Measurements from ENCODE around the gene SELENOS. TPM values are rescaled to one million over a fixed set of nuclear protein-coding genes. Genes with fewer than 3 reads are reported as not detected.

The SELENOS gene
- total and polyA plus RNA-seq, 9 of the 15 experiments (the other 6 are each of a cell fraction or from before 2014, with no cell fraction given) = 24.9 to 57.4 (median 47.9) TPM

- TF ChIP-seq SIN3A (IDR thresholded peaks at IDR 0.05; ENCODE audit: borderline replicate concordance in 2 of 2, control insufficient read depth in 1 of 2, low read depth in 2 of 2, low read length in 2 of 2) (no peak), PHB2 (IDR thresholded peaks at IDR 0.05; ENCODE audit: low read depth) (no peak)
Measured at GRCh38 chr15:101323793-101324523, 46.7 kb upstream of the SELENOS start (continued).

- H4K20me1 ChIP-seq (replicated peaks; ENCODE audit: control insufficient read depth, insufficient read depth, low read length) = no peaks in the 10 kb centered on the region
- WGBS (ENCODE audit: insufficient coverage, low coverage, missing lambda C conversion rate) = 43% methylated on average over 17 of the region's 17 CpGs
- DNase-seq (ENCODE audit: extremely low read depth in 1 of 4, low spot score in 3 of 4) (no peak), FAIRE-seq (no peak), ATAC-seq (no peak)
- H3K4me2 ChIP-seq (ENCODE audit: insufficient read depth, low read length) = no peak overlapping the region
- H3K4me3 ChIP-seq = no peak overlapping the region
- H3K9ac ChIP-seq (ENCODE audit: insufficient read depth in 1 of 2, low read depth in 2 of 2, low read length in 2 of 2) = no peak overlapping the region
- no peaks in the 10 kb centered on the region for H3K4me1 ChIP-seq (replicated peaks in 1 of 2; ENCODE audit: control insufficient read depth in 2 of 2, insufficient read depth in 2 of 2, low read length in 2 of 2)
- intact Hi-C loops (cut with micrococcal nuclease) (no loop called here), in situ Hi-C loops (cut with MboI) (no loop called here)
- H2AFZ ChIP-seq (ENCODE audit: low read depth, low read length) = no peak overlapping the region
- BruUV-seq (replicated peaks) = no TSS peak
- no peak overlapping the region for H3K27ac ChIP-seq (ENCODE audit: extremely low read depth, low read depth, low read length)
- H3K9me3 ChIP-seq (replicated peaks; ENCODE audit: control insufficient read depth, insufficient read depth, low read depth, low read length) = no peaks in the 10 kb centered on the region
- ChIA-PET POLR2A (interaction anchor here (1.3 kb wide), 1 partner anchor 8 kb away, joined by 3 read pairs; no protein-coding TSS in a partner anchor), CTCF (ENCODE audit: low intra/inter-chr PET ratio) (no interaction called here)
- no peaks in the 10 kb centered on the region for H3K9me1 ChIP-seq (ENCODE audit: control insufficient read depth, insufficient read depth, low read length)
- peaks cover 0 to 36% of the 10 kb centered on the region in 2 experiments; a peak in 3 of 5 replicates for H3K27me3 ChIP-seq (ENCODE audit: control insufficient read depth in 2 of 2, insufficient read depth in 2 of 2, low read length in 2 of 2)
- no peaks in the 10 kb centered on the region for H3K36me3 ChIP-seq (ENCODE audit: control insufficient read depth, insufficient read depth, low read length)
- H3K79me2 ChIP-seq (ENCODE audit: control insufficient read depth, insufficient read depth, low read length) = no peaks in the 10 kb centered on the region
- TF ChIP-seq FOXP1 (CRISPR knock-in tag; IDR thresholded peaks at IDR 0.05) (no peak), MYNN (IDR thresholded peaks at IDR 0.05) (no peak), MYNN (CRISPR knock-in tag; IDR thresholded peaks at IDR 0.05) (no peak), TAF1 (IDR thresholded peaks at IDR 0.05; ENCODE audit: control insufficient read depth, extremely low read depth, insufficient read depth, low read length, severe bottlenecking) (no peak), ZNF395 (CRISPR knock-in tag; IDR thresholded peaks at IDR 0.05) (no peak), KAT2B (IDR thresholded peaks at IDR 0.05; ENCODE audit: low read depth, low read length) (no peak), JUN (IDR thresholded peaks at IDR 0.05; ENCODE audit: borderline replicate concordance, low read depth, low read length) (no peak), JUN (CRISPR knock-in tag; IDR thresholded peaks at IDR 0.05; ENCODE audit: borderline replicate concordance) (no peak), ZNF354B (CRISPR knock-in tag; IDR thresholded peaks at IDR 0.05) (no peak), BCLAF1 (IDR thresholded peaks at IDR 0.05; ENCODE audit: borderline replicate concordance in 1 of 2, control insufficient read depth in 1 of 2, low read depth in 2 of 2, low read length in 1 of 2) (no peak)
Measured at GRCh38 chr15:101322854-101323477, 45.7 kb upstream of the SELENOS start.

Data from K562 (cell line).